Activated CD4-positive, alpha-beta T cell treated with anti-CD3 and anti-CD28 coated beads, Interleukin-2, amount 10 ng/mL, durations not matched to agents 24 days and 14 days (primary cell): ENCODE measurements around the gene MBOAT1. TPM values are rescaled to one million over a fixed set of nuclear protein-coding genes. Genes with fewer than 3 reads are reported as not detected.
"Not testable (repeated sequence)": the region's sequence is repeated elsewhere in the genome, so short reads cannot be mapped to it uniquely, and the experiment has no call there.

ENCODE experiments used
- DNase-seq: peaks from one replicate; pipeline ENCODE4 v3.0.0; 2022
- H3K27ac Mint-ChIP-seq: one replicate; pipeline ENCODE4 v1.8.0; 2022; ENCODE audit warnings: mild to moderate bottlenecking, mixed read lengths
- H3K27me3 Mint-ChIP-seq: one replicate; pipeline ENCODE4 v1.8.0; 2022; ENCODE audit warnings: mixed read lengths
- H3K36me3 Mint-ChIP-seq: one replicate; pipeline ENCODE4 v1.8.0; 2022; ENCODE audit warnings: low read depth, mild to moderate bottlenecking, mixed read lengths
- H3K4me1 Mint-ChIP-seq: one replicate; pipeline ENCODE4 v1.8.0; 2021; ENCODE audit warnings: mixed read lengths
- H3K4me3 Mint-ChIP-seq: one replicate; pipeline ENCODE4 v1.8.0; 2022; ENCODE audit warnings: mild to moderate bottlenecking, moderate library complexity, mixed read lengths
- H3K9me3 Mint-ChIP-seq: one replicate; pipeline ENCODE4 v1.8.0; 2021; ENCODE audit warnings: mixed read lengths
- intact Hi-C: fragments of 100-400 bp; cut with micrococcal nuclease; formaldehyde crosslinking; loops from one replicate; pipeline ENCODE4 v1.15.1; 2023
- total RNA-seq: library from RNA; stranded (reverse); gene quantifications from 2 replicates; pipeline ENCODE4 v1.2.3, GENCODE V29; 2022

Gene MBOAT1, protein sequence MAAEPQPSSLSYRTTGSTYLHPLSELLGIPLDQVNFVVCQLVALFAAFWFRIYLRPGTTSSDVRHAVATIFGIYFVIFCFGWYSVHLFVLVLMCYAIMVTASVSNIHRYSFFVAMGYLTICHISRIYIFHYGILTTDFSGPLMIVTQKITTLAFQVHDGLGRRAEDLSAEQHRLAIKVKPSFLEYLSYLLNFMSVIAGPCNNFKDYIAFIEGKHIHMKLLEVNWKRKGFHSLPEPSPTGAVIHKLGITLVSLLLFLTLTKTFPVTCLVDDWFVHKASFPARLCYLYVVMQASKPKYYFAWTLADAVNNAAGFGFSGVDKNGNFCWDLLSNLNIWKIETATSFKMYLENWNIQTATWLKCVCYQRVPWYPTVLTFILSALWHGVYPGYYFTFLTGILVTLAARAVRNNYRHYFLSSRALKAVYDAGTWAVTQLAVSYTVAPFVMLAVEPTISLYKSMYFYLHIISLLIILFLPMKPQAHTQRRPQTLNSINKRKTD
- 11.8 and 12.8 TPM in 2 replicates for total RNA-seq

DNA sequence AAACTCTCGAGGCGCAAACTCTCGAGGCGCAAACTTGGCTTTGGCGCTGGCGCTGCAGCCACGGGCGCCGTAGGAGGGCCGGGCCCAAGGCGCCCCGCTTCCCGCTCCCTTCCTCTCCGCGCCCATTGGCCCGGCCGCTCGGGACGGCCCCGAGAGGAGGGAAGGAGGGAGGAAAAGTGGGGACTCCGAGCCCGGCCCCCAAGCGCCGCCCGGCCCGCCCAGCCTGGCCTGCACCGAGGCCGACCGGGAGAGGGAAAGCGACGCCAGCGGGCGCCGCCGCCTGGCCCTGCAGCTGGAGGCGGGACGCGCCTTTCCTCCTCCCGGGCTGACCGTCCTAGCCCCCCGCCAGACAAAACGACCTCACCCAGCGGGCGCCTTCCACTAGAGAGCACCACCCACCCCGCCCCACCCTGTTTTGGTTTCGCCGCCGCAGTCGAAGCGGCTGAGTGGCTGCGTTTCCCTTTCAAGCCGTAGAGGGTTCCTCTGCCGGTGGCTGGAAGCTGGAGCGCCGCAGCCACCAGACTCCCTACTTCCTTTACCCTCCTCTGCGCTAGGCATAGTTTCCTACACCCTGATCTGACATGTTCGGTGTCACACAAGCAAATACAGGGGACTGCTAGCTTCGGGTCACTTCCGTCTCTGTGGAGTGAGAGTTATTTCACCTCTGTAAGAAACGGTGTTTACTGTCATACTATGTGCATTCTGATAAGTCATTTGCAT, at the start of gene MBOAT1:
Gene MBOAT1, minus strand, starts transcription at position 78 of the 720 bp plus-strand sequence. CDS start 235 bp downstream, outside the sequence.
- peaks cover 2% of the 10 kb centered on the region for H3K27me3 Mint-ChIP-seq
- peak; percentile 94 for DNase-seq
- peak within 1 kb of the TSS; percentile 91 for H3K4me3 Mint-ChIP-seq
- peaks cover 38% of the 10 kb centered on the region for H3K4me1 Mint-ChIP-seq
- intact Hi-C loops, result loop anchor here (1.0 to 5.0 kb wide), 6 partner anchors 10 to 1380 kb away; partner anchors contain the start of genes E2F3 and SOX4
- no peaks in the 10 kb centered on the region for H3K36me3 Mint-ChIP-seq
- H3K9me3 Mint-ChIP-seq, result no peaks in the 10 kb centered on the region
- peak within 1 kb of the TSS; percentile 91 for H3K27ac Mint-ChIP-seq

DNA sequence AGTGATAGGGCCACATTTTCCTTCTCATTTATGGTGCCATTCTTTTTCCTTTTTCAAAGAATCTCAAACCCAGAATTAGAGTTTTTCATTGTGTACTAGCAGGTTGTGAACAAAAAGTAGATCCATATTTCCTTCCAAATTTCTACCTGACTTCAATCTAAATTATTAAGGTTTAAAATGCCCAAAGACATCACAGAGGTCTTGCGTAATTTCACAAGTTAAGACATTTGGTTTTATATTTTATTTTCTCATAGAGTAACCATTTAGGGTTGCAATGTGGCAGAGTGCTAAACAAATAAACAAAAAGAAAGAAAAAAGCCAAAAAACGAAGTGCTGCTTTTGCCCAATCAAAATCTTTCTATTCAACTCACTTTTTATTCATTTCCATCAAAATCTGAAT, 49.4 kb upstream of the MBOAT1 start:
- Mint-ChIP-seq H3K4me3 (no peak overlapping the region), H3K4me1 (no peaks in the 10 kb centered on the region), H3K9me3 (peaks cover 4% of the 10 kb centered on the region), H3K36me3 (no peaks in the 10 kb centered on the region), H3K27me3 (peaks cover 5% of the 10 kb centered on the region), H3K27ac (no peak overlapping the region)
- no peak for DNase-seq
- intact Hi-C loops, result no loop called here

DNA sequence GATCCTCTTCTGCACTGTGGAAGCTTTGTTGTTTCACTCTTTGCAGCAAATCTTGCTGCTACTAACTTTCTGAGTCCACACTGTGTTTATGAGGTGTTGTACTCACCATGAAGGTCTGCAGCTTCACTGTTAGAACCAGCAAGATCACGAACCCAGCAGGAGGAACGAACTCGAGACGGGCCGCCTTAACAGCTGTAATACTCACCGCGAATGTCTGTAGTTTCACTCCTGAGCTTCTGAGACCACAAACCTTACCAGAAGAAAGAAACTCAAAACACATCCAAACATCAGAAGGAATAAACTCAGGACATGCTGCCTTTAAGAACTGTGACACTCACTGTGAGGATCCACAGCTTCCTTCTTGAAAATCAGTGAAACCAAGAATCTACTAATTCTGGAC, 48.1 kb upstream of the MBOAT1 start:
- H3K27ac Mint-ChIP-seq, result no peak overlapping the region
- peaks cover 5% of the 10 kb centered on the region for H3K27me3 Mint-ChIP-seq
- no peak for DNase-seq
- peaks cover 4% of the 10 kb centered on the region for H3K9me3 Mint-ChIP-seq
- intact Hi-C loops, result no loop called here
- H3K4me1 Mint-ChIP-seq, result no peaks in the 10 kb centered on the region
- no peaks in the 10 kb centered on the region for H3K36me3 Mint-ChIP-seq
- no peak overlapping the region for H3K4me3 Mint-ChIP-seq

DNA sequence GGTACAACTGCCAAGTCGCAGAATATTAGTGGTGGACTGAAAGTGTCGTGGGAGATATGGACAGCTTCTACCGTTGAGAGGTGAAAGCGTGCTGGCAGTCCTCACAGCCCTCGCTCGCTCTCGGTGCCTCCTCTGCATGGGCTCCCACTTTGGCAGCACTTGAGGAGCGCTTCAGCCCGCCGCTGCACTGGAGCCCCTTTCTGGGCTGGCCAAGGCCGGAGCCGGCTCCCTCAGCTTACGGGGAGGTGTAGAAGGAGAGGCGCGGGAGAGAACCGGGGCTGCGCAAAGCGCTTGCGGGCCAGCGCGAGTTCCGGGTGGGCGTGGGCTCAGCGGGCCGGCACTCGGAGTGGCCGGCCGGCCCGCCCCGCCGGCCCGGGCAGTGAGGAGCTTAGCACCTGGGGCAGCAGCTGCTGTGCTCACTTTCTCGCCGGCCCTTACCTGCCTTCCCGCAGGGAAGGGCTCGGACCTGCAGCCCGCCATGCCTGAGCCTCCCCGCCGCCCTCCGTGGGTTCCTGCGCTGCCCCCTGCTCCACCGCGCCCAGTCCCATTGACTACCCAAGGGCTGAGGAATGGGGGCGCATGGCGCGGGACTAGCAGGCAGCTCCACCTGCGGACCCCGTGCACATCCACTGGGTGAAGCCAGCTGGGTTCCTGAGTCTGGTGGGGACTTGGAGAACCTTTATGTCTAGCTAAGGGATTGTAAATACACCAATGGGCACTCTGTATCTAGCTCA, 47.2 kb upstream of the MBOAT1 start:
- Mint-ChIP-seq H3K4me3 (no peak overlapping the region), H3K36me3 (no peaks in the 10 kb centered on the region), H3K27me3 (peaks cover 7% of the 10 kb centered on the region), H3K4me1 (no peaks in the 10 kb centered on the region), H3K9me3 (peaks cover 4% of the 10 kb centered on the region), H3K27ac (no peak overlapping the region)
- no peak for DNase-seq
- intact Hi-C loops, result no loop called here

DNA sequence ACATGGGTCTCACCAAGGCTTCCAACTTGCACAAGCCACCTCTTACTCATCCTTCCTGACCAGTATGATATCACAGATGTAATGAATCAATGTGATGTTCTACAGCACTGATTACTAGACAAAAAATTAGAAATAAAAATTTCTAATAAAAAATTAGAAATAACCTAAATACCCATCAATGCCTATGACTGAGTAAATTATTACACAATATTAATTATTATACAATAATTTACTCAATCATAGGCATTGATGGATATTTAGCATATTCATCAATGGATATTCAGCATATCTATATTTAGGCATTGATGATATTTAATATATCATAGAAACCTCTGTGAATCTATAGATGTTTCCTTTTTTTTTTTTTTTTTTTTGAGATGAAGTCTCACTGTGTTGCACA, 43.2 kb upstream of the MBOAT1 start:
- H3K4me3 Mint-ChIP-seq, result no peak overlapping the region

DNA sequence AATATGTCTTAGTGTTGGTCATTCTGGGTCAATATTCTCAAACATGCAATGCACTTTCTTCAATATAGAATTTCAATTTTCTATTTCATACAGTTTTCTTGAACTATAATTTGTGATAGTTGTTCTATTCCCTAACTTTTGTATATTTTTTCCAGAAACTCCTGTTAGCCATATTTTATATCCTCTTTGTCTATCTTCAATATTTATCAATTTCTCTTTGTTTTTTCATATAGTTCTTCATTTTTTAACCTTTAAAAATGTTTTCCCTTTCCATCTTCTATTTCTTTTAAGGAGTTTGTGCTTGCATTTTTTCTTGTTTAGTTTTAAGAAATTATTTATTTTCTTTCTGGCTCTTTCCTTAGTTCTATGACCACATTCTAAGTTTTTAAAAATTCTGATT, 42.0 kb upstream of the MBOAT1 start:
- intact Hi-C loops, result no loop called here
- H3K4me1 Mint-ChIP-seq, result no peaks in the 10 kb centered on the region
- no peak overlapping the region for H3K27ac Mint-ChIP-seq
- peaks cover 12% of the 10 kb centered on the region for H3K27me3 Mint-ChIP-seq
- H3K36me3 Mint-ChIP-seq, result no peaks in the 10 kb centered on the region
- DNase-seq, result no peak
- H3K4me3 Mint-ChIP-seq, result no peak overlapping the region
- no peaks in the 10 kb centered on the region for H3K9me3 Mint-ChIP-seq

More for the DNA sequence above, 43.2 kb upstream of the MBOAT1 start:
- no peak overlapping the region for H3K27ac Mint-ChIP-seq
- H3K4me1 Mint-ChIP-seq, result no peaks in the 10 kb centered on the region
- peaks cover 12% of the 10 kb centered on the region for H3K27me3 Mint-ChIP-seq
- no peaks in the 10 kb centered on the region for H3K9me3 Mint-ChIP-seq
- DNase-seq, result no peak
- intact Hi-C loops, result no loop called here
- no peaks in the 10 kb centered on the region for H3K36me3 Mint-ChIP-seq

DNA sequence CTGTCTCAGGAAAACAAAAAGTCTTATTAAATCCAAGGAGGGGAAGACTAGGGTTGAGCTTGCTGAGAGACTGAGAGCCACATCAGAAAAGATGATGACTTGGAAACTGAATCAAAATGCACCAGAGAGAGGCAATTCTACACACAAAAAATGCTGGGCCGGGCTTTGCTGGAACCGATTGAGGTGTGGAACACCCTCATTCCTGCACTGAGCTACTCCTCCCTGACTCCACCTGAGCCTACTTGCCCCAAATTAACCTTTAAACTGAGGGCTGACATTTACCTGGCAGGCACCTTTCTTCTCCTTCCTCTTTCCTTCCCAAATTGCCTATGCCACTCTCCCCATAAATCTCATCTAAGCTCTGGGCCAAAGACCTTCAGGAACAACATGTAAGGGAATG, 40.8 kb upstream of the MBOAT1 start:
- Mint-ChIP-seq H3K4me1 (no peaks in the 10 kb centered on the region), H3K36me3 (no peaks in the 10 kb centered on the region), H3K4me3 (no peak overlapping the region), H3K27me3 (peaks cover 12% of the 10 kb centered on the region), H3K9me3 (no peaks in the 10 kb centered on the region), H3K27ac (no peak overlapping the region)
- intact Hi-C loops, result no loop called here
- DNase-seq, result no peak

DNA sequence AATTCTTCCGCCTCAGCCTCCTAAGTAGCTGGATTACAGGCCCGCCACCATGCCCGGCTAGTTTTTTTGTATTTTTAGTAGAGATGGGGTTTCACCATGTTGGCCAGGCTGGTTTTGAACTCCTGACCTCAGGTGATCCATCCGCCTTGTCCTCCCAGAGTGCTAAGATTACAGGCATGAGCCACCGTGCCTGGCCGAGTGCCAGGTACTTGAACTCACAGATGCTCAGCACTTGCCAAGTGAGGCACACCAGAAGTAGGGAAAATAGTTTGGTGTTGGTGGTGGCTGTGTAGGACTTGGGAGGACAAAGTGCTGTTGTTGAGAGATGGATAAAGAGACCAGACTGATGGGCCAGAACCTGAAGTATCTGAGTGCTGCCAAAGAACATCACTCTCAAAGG, 40.0 kb upstream of the MBOAT1 start:
- H3K27ac Mint-ChIP-seq, result no peak overlapping the region
- intact Hi-C loops, result no loop called here

DNA sequence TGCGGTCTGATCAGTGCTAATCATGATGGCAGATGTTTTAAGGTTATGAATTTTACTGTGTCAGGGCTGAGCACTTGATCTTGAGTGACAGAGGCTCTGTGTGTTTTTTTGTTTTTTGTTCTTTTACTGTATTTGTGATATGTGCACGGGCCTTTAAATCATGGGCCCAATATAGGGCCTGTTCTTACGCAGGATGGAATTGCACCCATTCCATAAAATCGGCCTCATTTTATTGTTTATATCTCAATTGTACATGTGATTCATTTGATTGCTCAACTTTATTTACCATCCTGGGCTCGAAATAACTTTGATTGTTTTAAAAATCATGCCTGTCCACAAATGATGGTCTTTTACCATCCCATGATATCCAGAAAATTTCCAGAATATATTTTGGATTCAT, 39.3 kb upstream of the MBOAT1 start:
- Mint-ChIP-seq H3K4me1 (no peaks in the 10 kb centered on the region), H3K36me3 (no peaks in the 10 kb centered on the region), H3K27me3 (peaks cover 12% of the 10 kb centered on the region), H3K9me3 (no peaks in the 10 kb centered on the region), H3K4me3 (no peak overlapping the region), H3K27ac (no peak overlapping the region)
- DNase-seq, result no peak
- intact Hi-C loops, result no loop called here

More for the DNA sequence above, 40.0 kb upstream of the MBOAT1 start:
- Mint-ChIP-seq H3K9me3 (no peaks in the 10 kb centered on the region), H3K4me3 (no peak overlapping the region), H3K4me1 (no peaks in the 10 kb centered on the region), H3K36me3 (no peaks in the 10 kb centered on the region), H3K27me3 (peaks cover 12% of the 10 kb centered on the region)
- no peak for DNase-seq

DNA sequence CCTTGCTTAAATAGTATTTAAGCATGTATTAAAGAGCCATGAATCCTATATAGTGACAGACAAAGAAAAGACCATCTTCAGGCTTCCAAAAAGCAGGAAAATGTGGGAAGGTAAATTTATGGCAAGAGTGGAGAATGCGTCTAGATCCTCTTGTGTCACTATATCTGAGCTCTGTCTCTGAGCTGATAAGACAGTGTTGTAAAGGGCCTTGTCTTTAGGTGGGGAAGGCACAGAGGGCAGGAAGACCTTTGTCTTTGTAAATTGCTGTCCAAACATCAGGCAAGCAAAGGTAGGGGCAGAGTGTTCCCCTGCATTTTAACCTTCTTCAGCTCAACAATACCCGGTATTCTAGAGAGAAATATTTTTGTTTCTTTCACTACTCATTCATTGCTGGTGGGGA, 33.9 kb upstream of the MBOAT1 start:
- intact Hi-C loops, result no loop called here
- Mint-ChIP-seq H3K27ac (no peak overlapping the region), H3K4me1 (no peaks in the 10 kb centered on the region), H3K4me3 (no peak overlapping the region), H3K36me3 (no peaks in the 10 kb centered on the region), H3K27me3 (peaks cover 1% of the 10 kb centered on the region), H3K9me3 (no peaks in the 10 kb centered on the region)
- DNase-seq, result peak; percentile 46

DNA sequence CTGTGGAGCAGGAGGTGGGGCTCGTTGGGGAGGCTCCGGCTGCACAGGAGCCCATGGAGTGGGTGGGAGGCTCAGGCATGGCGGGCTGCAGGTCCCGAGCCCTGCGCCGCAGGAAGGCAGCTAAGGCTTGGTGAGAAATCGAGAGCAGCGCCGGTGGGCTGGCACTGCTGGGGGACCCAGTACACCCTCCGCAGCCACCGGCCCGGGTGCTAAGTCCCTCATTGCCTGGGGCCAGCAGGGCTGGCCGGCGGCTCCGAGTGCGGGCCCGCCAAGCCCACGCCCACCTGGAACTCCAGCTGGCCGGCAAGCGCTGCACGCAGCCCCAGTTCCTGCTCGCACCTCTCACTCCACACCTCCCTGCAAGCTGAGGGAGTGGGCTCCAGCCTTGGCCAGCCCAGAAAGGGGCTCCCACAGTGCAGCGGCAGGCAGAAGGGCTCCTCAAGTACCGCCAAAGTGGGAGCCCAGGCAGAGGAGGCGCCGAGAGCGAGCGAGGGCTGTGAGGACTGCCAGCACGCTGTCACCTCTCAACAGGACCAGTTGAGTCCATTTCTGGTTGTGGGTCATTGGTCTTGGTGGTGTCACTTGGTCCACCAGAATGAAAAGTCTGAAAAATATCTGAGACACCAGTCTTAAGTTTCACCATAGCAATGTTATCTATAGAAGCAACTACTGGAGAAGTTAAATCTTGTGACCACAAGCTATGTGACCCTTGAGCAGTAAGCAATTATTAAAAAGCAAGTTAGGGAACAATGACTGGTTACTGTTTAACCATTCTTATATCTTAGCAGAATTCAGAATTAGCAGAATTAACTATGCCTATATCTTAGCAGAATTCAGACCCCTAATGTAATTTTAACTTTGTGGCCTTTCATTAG, 32.8 kb upstream of the MBOAT1 start:
- H3K4me3 Mint-ChIP-seq, intact Hi-C loops, H3K36me3 Mint-ChIP-seq, H3K27me3 Mint-ChIP-seq, H3K27ac Mint-ChIP-seq, H3K4me1 Mint-ChIP-seq, H3K9me3 Mint-ChIP-seq: not testable (repeated sequence)
- peak; percentile 32 for DNase-seq

DNA sequence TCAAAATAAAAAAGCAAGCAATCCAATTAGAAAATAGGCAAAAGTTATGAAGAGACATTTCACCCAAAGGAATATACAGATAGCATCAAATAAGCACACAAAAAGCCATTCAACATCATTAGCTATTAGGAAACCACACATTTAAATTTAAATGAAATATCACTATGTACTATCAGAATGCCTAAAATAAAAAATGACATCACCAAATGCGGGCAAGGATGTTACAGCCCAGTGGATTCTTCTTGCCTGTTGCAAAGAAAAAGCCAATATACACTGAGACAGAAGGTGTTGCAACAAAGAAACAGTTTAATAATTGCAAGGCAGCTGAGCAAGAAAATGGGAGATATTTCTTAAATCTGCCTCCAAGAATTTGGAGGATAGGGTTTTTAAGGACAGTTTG, 31.0 kb upstream of the MBOAT1 start:
- intact Hi-C loops, result no loop called here
- H3K4me1 Mint-ChIP-seq, result no peaks in the 10 kb centered on the region
- no peak overlapping the region for H3K27ac Mint-ChIP-seq
- H3K27me3 Mint-ChIP-seq, result peaks cover 1% of the 10 kb centered on the region
- no peaks in the 10 kb centered on the region for H3K9me3 Mint-ChIP-seq
- H3K36me3 Mint-ChIP-seq, result no peaks in the 10 kb centered on the region
- no peak for DNase-seq
- H3K4me3 Mint-ChIP-seq, result no peak overlapping the region

DNA sequence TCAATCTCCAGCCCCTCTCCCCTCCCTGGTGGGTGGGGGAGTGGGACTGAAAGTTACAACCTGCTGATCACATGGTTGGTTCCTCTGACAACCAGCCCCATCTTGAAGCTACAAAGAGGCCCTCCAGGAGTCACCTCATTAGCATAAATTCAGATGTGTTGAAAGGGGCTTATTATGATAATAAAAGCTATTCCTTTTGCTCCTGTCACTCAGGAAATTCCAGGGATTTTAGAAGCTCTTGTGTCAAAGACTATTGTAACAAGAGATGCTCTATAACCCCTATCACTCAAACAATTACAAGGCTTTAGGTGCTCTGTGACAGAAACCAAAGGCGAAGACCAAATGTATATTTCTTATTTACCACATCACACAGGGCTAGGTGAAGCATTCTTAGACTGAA, 30.1 kb upstream of the MBOAT1 start:
- Mint-ChIP-seq H3K27ac (no peak overlapping the region), H3K4me1 (no peaks in the 10 kb centered on the region)

More for the DNA sequence above, 30.1 kb upstream of the MBOAT1 start:
- Mint-ChIP-seq H3K27me3 (peaks cover 1% of the 10 kb centered on the region), H3K9me3 (no peaks in the 10 kb centered on the region), H3K36me3 (no peaks in the 10 kb centered on the region), H3K4me3 (no peak overlapping the region)
- DNase-seq, result peak; percentile 46
- intact Hi-C loops, result no loop called here
